GOT3 (cell line): Measurements from ENCODE around the gene PDXK.

ENCODE experiments used
- DNase-seq: peaks from one replicate; lab custom pipeline; 2025; ENCODE audit warnings: mixed read lengths; lab: John Stamatoyannopoulos, UW

The PDXK gene

GRCh38 chr21:43764576-43765495 is 45.9 kb downstream of the PDXK start:
- no peak for DNase-seq

- DNase-seq, result no peak
Observed at GRCh38 chr21:43766734-43767497, 48.0 kb downstream of the PDXK start.

GRCh38 chr21:43767498-43767983 is 48.6 kb downstream of the PDXK start:
- DNase-seq, result no peak

GRCh38 chr21:43767984-43768867 is 49.3 kb downstream of the PDXK start:
- DNase-seq, result no peak

GRCh38 chr21:43768868-43769167 is 49.9 kb downstream of the PDXK start:
- no peak for DNase-seq

- DNase-seq, result no peak
Observed at GRCh38 chr21:43769325-43769958, 50.5 kb downstream of the PDXK start.

GRCh38 chr21:43770066-43770655 is 51.2 kb downstream of the PDXK start:
- DNase-seq, result no peak

GRCh38 chr21:43771199-43771675 is 52.3 kb downstream of the PDXK start:
- no peak for DNase-seq

- DNase-seq, result no peak
Observed at GRCh38 chr21:43771698-43772424, 52.9 kb downstream of the PDXK start.

- no peak for DNase-seq
Observed at GRCh38 chr21:43772425-43772821, 53.5 kb downstream of the PDXK start.

GRCh38 chr21:43774163-43774562 is 55.2 kb downstream of the PDXK start:
- no peak for DNase-seq

GRCh38 chr21:43775190-43775589 is 56.3 kb downstream of the PDXK start:
- DNase-seq, result no peak

- DNase-seq, result no peak
Observed at GRCh38 chr21:43775795-43776430, 57.0 kb downstream of the PDXK start, which contains the start of gene CSTB. Gene CSTB (minus strand): TSS chr21:43776308. CDS start chr21:43776269, 39 bp downstream.

- no peak for DNase-seq
Observed at GRCh38 chr21:43777953-43778352, 59.0 kb downstream of the PDXK start.

GRCh38 chr21:43778469-43779335 is 59.8 kb downstream of the PDXK start:
- DNase-seq, result no peak

GRCh38 chr21:43779660-43780059 is 60.7 kb downstream of the PDXK start:
- no peak for DNase-seq

GRCh38 chr21:43781846-43782245 is 62.9 kb downstream of the PDXK start:
- DNase-seq, result no peak

GRCh38 chr21:43782431-43783097 is 63.6 kb downstream of the PDXK start:
- no peak for DNase-seq
